Epidermal melanocyte (primary cell): Measurements from ENCODE around the gene ADCY6.

Source experiments
- DNase-seq: peaks from one replicate; pipeline ENCODE4 v3.0.0; 2011; ENCODE audit warnings: low spot score; ENCODE audit not compliant: insufficient read length

Gene ADCY6

DNA sequence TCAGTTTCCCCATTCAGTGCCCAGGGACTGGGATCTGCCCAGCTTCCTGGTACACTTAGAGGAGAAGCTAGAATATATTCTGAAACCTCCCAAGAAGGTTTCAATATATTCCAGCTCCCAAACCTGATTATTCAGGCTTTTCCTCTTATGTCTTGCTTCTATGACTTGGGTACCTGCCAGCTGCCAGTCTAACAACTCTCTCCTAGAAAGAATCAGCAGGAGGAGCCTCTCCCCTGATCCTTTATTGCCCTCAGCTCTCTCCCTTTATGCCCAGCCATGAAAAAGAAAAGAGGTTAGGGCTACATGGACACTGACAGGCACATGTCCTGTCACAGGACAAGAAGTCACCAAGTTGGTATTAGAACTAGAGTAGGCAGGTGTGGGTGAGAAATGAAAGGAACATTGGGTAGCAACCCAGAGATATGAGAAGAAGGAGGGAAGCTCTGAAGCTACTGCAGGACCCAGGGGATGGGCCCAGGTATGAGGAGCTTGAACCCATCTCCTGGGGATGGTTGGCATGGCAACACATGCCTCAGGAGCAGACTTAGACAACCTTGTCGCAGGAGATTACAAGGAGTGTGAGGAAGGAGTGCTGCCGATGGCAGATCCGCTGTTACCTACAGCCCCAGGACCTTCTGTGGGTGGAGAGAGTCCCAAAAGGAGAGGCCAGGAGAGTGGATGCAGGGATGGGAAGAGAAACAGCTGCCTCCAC is 27.4 kb upstream of the ADCY6 start:
- no peak for DNase-seq

DNA sequence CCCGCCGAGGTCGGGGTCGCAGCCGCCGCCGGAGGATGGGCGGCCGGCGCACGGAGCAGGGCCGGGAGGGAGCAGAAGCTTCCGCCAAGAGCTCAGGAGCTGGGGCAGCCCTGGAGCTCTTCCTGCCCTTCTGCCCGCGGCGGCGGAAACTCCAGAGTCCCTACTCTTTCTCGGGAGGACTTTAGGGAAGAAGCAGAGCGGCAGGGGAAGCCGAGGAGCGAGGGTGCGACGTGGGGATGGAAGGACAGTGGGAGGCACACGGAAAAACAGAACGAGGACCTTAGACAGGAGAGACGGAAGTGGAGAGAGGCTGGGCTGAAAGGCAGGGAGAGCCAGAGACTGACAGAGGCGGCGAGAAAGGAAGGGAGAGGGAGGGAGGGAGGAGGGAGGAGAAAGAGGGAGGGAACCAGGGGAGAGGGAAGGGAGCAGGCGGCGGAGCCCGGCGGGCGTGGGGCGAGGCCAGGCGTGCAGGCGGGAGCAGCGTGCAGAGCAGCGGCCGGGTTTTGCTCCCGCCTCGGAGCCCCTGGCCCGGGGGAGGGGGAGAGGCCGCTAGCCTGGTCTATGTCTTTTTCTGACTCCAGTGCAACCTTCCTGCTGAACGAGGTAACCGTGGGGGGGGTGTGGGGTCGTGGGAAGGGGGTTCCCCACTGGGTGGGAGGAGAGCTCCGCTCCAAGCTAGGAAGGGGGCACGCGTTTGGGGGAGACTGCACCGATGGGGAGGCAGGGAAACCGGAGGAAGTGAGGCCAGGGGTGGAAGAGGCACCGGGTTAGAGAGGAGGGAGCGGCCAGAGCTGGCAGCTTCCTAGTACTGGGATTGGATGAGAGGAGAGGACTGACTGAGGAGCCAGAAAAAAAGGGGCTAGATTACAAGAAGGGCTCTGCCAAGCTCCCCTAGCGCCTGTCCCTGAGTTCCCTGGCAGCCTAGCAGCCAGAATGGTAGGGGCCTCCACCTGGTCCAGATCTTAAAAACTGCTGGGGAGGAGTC is 26.5 kb upstream of the ADCY6 start:
- peak; percentile 72 for DNase-seq

DNA sequence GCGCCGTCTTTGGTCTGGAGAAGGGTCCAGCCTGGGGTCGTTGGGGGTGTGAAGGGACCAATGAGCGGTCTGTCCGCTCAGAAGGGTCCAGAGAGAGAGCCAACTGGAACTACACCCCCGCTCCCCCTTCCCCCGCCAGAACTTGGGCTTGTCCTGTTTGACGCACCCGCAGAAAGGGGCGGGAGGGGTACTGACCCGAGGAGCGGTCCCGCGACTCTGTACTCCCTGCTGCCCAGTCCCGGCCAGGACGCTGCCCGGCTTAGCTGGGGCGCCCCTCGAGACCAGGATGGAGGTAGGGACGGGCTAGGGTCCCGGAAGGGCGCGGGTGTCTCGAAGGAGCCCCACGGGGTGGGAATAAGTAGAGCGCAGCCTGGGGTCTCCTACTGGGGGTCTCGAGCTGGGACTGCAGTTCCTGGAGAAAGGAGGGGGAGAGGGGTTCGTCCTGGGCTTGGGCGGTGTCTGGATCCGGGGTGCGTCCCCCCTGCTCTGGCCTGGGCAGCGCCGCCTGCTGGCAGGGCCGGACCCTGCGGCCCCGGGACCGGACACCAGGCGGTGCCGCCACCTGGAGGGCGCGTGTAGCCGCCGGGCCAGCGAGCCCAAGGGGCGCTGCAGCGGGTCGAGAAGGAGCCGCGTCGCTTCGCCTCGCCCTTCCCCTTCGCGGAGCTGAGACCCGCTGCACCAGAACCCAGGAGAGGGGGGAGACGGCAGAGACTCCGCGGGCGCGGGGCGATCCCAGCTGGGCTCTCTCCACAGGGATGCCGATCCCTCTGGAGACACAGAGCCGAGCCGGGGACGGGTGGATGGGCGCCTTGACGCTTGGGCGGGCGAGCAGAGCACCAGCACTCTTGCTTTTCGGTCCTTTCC is 25.6 kb upstream of the ADCY6 start:
- DNase-seq = peak; percentile 69

DNA sequence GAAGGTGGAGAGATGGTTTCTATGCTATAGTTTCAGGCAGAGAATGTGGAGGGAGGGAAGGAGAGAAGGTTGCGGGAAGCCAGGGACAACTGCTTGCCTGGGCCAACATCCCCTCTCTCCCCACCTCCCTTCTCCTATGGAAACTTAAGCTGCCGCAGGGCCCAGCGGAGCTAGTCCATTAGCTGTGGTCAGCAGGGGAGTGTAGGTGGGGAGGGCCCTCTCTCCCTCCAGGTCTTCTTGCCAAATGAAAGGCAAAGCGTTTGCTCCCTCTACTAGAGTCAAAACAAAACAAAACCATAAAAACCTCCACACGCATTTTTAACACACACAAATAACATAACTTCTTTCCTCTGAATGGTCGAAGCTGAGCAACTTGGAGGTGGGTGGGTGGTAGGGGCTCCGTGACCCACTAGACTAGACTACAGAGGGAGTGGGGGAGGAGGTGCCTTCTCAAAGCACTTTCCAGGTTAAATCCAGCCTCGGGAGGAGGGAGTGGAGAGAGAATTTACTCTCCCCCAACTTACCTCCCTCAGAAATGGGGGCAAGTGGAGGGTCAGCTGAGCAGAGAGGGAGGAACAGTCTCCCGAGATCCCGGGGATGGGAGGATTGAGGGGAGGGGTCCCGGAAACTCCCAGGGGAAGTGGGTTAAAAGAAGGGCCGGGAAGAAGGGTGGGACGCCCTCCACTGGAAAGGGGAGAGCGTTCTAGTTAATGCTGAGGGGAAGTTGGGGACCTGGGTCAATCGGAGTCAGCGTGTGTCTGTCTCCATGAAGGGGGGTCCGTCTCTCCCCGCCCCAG is 24.8 kb upstream of the ADCY6 start:
- DNase-seq = no peak

DNA sequence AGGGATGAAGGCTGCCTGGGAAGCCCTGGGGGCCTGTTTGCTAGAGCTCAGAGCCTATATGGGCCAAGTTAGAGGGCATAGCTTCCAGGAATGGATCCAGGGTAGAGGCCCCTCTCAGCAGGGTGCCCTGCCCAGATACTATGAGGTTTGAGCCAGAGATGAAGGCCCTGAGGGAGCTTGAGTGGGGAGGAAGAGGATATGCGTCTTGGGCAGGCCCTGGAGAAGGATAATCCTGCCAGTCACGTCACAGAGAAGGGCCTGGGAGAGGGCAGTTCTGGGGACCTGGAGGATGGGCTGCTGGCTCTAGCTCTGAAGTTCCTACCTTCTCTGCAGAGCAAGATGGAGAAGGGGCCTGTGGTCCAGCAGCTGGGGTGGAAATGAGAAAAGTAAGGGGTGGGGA is 23.5 kb upstream of the ADCY6 start:
- no peak for DNase-seq

DNA sequence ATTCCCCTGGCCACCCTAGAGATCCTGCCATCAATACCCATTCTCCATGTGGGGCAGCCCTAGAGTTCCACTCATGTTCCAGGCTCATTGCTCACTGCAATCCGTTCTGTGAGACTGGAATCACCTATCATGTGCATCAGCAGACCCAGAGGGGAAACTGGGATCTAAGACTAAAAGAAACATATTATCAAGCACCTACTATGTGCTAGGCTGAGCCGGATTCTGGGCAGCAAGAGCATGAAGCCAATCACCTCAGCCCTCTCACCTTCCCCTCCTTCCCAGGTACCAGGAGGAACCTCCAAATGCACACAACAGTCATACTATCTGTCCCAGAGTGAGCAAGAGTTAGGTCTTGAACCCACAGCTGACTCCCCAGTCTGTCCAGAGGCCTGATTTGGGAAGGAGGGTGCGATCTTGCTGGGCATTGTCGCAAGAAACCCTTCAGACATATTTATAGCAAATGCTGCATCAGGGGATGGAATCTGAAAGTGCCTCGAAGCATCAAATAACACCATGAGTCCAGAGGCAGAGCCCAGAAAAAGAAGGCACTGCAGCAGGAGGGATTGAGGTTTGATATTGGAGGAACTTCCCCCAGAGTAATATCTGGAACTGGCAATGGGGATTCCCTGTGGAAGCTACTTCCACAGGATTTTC is 22.7 kb upstream of the ADCY6 start:
- no peak for DNase-seq

DNA sequence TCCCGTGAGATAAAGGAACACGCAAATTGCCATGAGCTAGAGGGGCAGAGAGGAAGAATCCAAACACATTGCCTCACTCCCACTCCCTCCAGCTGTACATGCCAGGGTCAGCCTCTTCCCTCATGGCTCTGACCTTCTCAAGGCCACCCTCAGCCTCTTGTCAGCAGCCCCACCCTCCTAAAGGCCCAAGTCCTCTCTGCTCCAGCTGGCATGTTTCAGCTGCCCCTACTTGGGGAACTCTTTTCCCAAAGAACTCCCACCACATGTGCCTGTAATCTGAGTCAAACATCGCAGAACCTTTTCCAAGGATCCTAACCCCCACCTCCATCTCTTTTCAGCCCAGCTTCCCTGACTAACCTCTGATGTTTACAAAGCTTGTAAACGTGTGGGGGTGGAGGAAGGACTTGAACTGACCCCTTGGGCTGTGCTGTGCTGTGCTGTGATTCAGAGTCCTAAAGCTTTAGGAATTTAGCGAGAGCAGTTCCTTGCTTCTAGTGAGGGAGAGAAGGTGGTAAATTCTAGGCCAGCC is 22.1 kb upstream of the ADCY6 start:
- no peak for DNase-seq

DNA sequence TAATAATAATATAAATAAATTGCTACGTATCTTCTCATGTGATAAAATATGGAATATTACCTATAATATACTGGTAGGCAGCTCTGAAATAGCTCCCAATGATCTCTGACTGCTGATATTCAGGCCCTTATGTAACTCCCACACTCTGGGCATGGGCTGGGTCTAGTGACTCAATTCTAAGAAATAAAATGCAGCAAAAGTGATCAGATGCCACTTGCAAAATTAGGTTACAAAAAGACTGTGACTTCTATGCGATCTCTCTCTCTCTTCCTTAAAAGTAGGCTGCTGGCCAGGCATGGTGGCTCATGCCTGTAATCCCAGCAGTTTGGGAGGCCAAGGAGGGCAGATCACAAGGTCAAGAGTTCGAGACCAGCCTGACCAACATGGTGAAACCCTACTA is 19.1 kb upstream of the ADCY6 start:
- DNase-seq = no peak

DNA sequence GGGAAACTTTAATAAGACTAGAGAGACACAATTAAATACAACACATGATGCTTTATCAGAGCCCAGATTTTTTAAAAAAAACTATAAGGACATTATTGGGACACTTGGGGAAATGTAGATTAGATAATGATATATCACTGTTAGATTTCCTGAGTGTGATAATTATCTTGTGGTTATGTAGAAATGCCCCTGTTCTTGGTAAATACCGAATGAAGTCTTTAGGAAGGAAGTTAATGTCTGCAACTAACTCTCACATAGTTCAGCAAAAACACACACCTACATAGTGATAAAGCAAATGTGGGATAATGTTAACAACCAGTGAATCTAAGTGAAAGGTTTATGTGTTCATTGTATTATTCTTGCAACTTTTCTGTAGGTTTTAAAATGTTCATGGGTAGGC is 14.8 kb upstream of the ADCY6 start:
- DNase-seq = no peak

DNA sequence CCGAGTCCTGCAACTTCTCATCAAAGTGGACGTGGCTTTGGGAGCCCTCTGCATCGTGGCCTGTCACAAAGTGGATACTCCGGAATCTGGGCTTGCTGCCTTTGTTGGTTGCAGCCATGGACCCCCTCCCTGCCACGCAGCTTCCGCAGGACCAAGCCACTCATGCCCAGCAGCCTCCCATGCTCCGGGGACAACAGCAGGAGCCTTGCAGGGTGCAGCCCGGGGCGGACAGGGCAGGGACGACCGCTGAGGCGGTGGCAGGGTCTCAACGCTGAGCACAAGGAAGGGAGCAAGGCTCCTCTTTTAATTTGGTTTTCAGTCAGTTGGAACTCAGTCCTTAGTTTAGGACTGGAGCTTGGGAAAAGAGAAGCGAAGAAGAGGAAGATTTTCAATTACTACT is 12.1 kb upstream of the ADCY6 start:
- no peak for DNase-seq

DNA sequence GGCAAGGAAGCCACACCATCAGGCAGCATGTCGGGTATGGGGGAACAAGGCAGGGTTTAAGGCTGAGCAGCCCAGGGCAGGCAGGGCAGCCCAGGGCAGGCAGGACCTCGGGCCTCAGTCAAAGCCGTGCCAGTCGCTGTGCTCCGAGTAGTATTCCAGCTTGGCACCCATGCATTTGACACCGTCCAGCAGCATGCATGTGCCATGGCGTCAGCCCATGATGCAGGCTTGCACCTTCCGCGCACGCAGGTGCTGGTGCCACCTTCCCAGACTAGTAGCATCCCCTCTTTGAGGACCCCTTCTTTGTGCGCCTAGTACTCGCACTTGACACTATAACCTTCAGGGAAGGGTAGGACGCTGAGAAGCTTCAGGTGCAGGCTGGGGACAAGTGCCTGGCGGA is 11.6 kb upstream of the ADCY6 start:
- no peak for DNase-seq

DNA sequence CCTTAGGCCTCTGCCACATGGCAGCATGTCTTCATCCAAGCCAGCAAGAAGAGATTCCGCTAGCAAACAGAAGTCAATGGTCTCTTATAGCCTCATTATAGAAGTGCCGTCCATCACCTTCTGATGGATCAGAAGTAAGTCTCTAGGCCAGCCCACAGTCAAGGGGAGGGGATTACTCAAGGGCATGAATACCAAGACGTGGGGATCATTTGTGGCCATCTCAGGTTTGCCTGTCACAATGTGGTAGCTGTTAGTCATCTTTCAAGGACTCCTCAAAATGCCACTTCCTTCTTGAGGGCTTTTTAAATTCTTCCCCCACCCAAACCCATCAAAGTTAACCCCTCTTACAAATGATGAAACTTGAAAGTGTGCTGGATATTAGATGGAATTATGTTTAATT is 8.1 kb upstream of the ADCY6 start:
- DNase-seq = no peak

DNA sequence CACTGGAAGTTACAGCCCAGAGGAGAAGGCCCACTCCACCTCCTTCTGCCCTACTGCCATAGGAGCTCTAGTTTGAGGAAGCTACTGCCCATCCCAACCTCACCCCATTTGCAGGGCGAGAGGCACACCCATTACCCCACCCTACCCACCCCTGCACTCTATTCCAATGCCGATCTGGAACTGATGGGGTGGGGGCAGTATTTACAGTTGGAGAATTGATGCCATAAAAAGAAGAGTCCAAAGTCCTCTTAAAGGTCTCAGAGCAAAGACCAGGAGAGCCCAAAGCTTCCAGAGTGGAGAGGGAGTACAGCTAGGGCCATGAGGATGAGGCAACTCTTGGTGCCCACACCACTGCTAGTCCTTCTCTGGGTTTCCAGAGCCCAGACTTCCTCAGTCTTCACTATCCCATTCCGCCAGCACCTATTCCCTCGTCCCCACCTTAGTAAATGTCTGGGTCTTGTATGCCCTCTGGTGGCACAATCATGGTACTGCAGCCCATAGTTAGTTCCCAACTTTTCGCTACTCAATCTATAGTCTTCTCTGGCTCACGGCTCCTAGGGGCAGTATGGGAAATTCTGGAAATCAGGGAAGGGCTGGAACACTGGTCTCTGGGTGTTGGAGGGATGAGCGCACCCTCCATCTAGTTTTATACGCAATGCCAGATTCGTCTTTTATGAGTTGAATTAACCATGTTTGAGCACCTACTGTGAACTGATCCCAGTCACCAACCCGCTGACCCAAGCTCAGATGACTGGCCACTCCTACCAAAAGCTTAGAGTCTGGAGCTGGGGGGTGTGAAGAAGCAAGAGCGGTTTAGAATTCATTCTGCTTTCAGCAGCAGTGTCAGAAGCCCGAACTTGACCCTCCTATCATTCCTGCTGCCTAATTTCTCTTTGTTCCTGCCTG is 6.9 kb upstream of the ADCY6 start:
- peak; percentile 97 for DNase-seq

DNA sequence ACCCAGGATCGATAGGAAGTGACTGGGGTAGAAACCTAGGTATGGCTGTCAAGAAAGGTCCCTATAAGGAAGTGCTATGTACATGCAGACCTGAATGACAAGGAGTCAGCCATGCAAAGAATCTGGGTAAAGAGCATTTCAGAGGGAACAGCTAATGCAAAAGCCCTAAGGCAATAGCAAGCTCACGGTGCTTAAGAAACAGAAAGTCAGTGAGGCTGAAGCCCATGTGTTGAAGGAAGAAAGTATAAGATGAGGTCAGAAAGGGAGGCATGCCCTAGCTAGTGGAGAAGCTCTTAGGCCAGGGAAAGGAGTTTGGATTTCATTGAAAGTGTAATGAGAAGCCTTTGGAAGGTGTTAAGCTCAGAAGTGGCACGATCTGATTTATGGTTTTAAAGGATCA is 6.0 kb upstream of the ADCY6 start:
- peak; percentile 81 for DNase-seq

DNA sequence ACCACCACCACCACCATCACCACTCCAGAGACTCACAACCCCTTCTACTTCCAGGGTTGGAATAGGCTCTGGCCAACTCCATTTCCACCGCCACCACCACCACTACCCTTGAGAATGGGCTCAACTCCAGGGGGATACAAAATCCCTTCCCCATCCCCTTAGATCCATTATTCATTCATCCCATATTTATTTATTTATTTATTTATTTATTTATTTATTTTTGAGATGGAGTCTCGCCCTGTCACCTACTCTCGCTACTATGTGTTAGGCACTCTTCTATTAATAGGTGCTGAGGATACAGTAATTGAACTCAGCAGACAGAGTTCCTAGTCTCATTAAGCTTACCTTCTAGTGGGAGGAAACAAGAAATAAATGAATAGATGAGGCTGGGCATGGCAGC is 4.8 kb upstream of the ADCY6 start:
- DNase-seq = no peak

DNA sequence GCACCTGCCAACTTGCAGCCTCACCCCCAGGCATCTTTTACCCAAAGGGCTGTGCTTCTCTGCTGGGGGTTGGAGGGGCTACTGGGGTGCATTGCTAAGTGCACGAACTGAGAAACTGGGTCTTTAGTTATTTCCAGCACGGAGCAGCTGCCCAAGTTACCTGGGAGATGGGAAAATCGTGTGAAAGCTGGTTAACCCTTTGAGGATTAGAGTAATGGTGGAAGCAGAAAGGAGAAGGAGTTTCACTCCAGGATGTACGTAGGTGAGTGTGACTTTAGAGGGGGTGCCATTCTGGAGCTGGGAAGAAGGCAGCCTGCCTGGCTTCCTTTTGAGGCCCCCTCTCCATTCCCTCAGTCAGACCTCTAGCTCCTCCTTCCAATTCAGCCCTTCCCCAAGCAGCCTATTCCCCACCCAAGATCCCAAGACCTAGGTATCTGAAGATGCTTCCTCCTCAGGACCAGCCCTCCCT is 1.0 kb upstream of the ADCY6 start:
- no peak for DNase-seq

DNA sequence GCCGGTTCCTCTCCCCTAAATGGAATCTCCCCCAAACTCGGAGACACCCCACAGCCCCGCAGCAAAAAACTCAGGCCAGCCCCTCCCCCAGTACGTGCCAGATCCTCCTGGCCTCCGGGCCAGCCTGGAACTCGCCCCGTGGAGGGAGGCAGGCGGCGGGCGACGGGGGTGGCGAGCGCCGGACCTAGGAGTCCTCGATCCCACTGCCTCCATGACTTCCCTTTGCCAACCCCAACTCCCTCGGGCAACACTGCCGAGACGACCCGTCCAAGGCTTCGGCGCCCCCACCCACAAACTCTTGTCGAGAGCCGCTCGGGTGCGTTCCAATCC is 400 bp downstream of the ADCY6 start:
- DNase-seq = no peak

DNA sequence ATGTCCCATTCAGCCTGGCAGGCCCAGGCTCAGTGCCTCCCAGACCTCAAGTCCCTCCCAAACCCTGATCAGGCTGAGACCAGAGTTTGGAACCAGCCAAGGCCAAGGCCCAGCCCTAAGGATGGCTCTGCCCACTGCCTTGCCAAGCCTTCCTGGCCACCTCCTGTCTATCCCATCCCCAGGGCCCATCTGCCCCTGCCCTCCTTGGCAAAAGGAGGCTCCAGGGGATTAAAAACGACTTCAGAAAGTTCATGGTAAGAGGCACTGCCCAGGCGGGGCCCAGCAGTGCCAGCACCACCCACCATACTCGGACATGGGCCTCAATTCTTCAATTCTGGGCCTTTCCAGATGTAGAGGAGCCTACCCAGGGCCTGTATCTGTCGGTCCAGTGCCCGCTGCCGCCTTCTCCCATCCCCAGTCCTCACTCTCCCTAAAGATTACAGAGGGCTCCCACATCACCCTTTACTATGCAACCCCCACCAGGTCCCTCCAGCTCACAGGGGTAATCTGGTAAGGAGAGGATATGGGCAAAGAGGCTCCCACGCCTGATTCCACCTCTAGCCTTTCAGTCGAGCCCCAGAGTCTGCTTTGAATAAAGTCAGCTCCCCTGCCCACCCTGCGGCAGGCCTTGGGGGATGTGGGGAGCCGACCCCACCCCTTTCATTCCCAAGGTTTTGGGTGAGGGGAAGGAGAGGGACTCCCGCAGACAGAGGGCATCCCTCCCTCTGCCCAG is 932 bp downstream of the ADCY6 start:
- DNase-seq = no peak
